H1 (cell line): ENCODE results near the gene TRIM28. TPM values are rescaled to one million over a fixed set of nuclear protein-coding genes. Genes with fewer than 3 reads are reported as not detected.

Experiments used
- EGR1 ChIP-seq: IDR thresholded peaks from 2 replicates; pipeline ENCODE4 v1.6.1; 2011; ENCODE audit warnings: low read depth, low read length, borderline replicate concordance
- EZH2 ChIP-seq: fragments of 200-600 bp; sonication (generic); IDR thresholded peaks from 2 replicates; pipeline ENCODE4 v1.7.1; 2012; ENCODE audit warnings: low read depth, mild to moderate bottlenecking, moderate library complexity, low read length, inconsistent platforms; ENCODE audit not compliant: severe bottlenecking
- GTF2F1 ChIP-seq: IDR thresholded peaks from 2 replicates; pipeline ENCODE4 v1.6.1; 2012; ENCODE audit warnings: low read depth, low read length, improper control_type of control experiment, borderline replicate concordance
- HDAC6 ChIP-seq: IDR thresholded peaks from one replicate; pipeline ENCODE4 v1.7.1; 2012; ENCODE audit warnings: low read depth, mild to moderate bottlenecking, inconsistent platforms, low read length, moderate library complexity
- KDM4A ChIP-seq: IDR thresholded peaks from one replicate; pipeline ENCODE4 v1.7.1; 2012; ENCODE audit warnings: low read depth, mild to moderate bottlenecking, moderate library complexity, low read length, inconsistent platforms; ENCODE audit not compliant: severe bottlenecking
- KDM5A ChIP-seq: fragments of 200-600 bp; IDR thresholded peaks from 2 replicates; pipeline ENCODE4 v1.7.1; 2012; ENCODE audit warnings: mild to moderate bottlenecking, low read length, inconsistent platforms, mixed read lengths
- PHF8 ChIP-seq: fragments of 200-600 bp; sonication (generic); conservative IDR thresholded peaks from 2 replicates; pipeline ENCODE4 v1.7.1; 2012; ENCODE audit warnings: low read depth, mild to moderate bottlenecking, inconsistent platforms, low read length, moderate library complexity
- POLR2A ChIP-seq, 2 experiments: IDR thresholded peaks; 1 replicate in 1 of 2; 2 replicates in 1 of 2; pipeline ENCODE4 v1.6.1; 2011; ENCODE audit warnings: low read depth in 2 of 2, low read length in 2 of 2, mild to moderate bottlenecking in 2 of 2; ENCODE audit errors: control extremely low read depth in 1 of 2
- POLR2AphosphoS5 ChIP-seq: IDR thresholded peaks from 2 replicates; pipeline ENCODE4 v1.6.1; 2011; ENCODE audit warnings: low read depth, low read length
- RBBP5 ChIP-seq: IDR thresholded peaks from 2 replicates; pipeline ENCODE4 v1.7.1; 2012; ENCODE audit warnings: low read depth, mild to moderate bottlenecking, inconsistent platforms, low read length, moderate library complexity, borderline replicate concordance
- SP1 ChIP-seq: IDR thresholded peaks from 2 replicates; pipeline ENCODE4 v1.6.1; 2011; ENCODE audit warnings: low read depth, low read length
- TAF7 ChIP-seq: optimal IDR thresholded peaks from 2 replicates; pipeline ENCODE3; 2011; ENCODE audit warnings: low read depth, mild to moderate bottlenecking, inconsistent platforms, low read length, moderate library complexity, borderline replicate concordance
- TBP ChIP-seq: IDR thresholded peaks from 2 replicates; pipeline ENCODE4 v1.6.1; 2011; ENCODE audit warnings: low read depth, low read length, improper control_type of control experiment
- polyA plus RNA-seq, 7 experiments: library from polyadenylated mRNA; depleted of rRNA in 3 of 7; stranded (reverse) in 5 of 7; unstranded in 2 of 7; fragments of >200 nt in 5 of 7; fragments of 200-250 nt in 2 of 7; gene quantifications; 1 replicate in 5 of 7; 2 replicates in 1 of 7; 4 replicates in 1 of 7; pipeline versions ENCODE4 v1.2.1 to v1.2.3, GENCODE V29; 2011 to 2013; ENCODE audit warnings: missing spikeins in 2 of 7, mixed read lengths in 2 of 7
- total RNA-seq: library from RNA; stranded (reverse); fragmentation: NEBNext Ultra II Directional; extraction: Animal tissue kit (Norgen Biotek cat#: 25700); gene quantifications from 2 replicates; pipeline ENCODE4 v1.2.1, GENCODE V29; 2021

TRIM28 gene
- total and polyA plus RNA-seq, 2 of the 8 experiments (the other 6 are each of a cell fraction or from before 2014, with no cell fraction given) = 1,433 to 1,442 TPM

DNA sequence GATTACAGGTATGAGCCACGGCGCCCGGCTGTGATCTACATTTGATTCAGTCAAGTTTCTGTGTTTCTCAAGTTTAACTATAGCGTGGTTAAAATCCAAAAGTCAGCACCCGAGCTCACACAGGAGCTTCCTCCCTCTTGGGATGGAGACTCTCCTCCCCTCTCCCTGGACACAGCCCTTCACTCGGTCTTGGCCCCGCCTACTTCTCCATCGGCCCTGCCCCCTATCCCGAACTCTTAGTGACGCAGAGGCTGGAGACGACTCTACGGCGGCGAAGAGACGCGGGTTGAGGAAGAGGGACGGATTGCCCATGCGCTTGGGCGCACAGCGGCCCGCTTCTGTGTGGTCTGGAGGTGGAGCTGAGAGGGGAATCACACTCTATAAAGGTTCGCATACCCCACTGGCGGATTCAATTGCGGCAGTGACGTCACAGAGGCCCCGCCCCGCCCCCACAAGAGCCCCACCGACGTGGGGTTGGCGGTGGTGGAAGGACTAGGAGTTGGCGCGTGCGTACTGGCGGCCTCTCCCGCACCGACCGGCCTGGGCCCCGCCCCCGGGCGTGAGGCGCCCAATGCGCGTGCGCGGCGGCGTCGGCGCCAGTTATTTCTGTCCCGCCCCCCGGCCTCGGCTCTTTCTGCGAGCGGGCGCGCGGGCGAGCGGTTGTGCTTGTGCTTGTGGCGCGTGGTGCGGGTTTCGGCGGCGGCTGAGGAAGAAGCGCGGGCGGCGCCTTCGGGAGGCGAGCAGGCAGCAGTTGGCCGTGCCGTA, at the start of gene TRIM28 (continued):
- TF ChIP-seq GTF2F1 = peak; percentile 91
- TF ChIP-seq EZH2 = no peak
- peak; percentile 98 for TF ChIP-seq TAF7
- TF ChIP-seq TBP = peak; percentile 94
- TF ChIP-seq POLR2A (IDR thresholded peaks at IDR 0.05; ENCODE audit: control extremely low read depth in 1 of 2, low read depth in 2 of 2, low read length in 2 of 2) = peak; percentile 93 to 95
- TF ChIP-seq RBBP5 = no peak
- TF ChIP-seq SP1 = peak; percentile 3; the same call in 1 of the 2 replicates
- no peak for TF ChIP-seq HDAC6
- no peak for TF ChIP-seq KDM5A
- TF ChIP-seq POLR2AphosphoS5 = peak; percentile 96
- peak; percentile 98 for TF ChIP-seq PHF8
- TF ChIP-seq KDM4A = peak; percentile 11
- peak; percentile 43; the same call in 1 of the 2 replicates for TF ChIP-seq EGR1
